C4-2B (cell line): ENCODE data around the gene HTT.

Experiments
- CTCF ChIP-seq: fragments of 450-650 bp; conservative IDR thresholded peaks from 2 replicates; pipeline ENCODE4 v1.5.1; 2017; ENCODE audit warnings: mild to moderate bottlenecking
- ZFX ChIP-seq: fragments of 450-650 bp; IDR thresholded peaks from 2 replicates; pipeline ENCODE4 v1.6.1; 2017

DNA sequence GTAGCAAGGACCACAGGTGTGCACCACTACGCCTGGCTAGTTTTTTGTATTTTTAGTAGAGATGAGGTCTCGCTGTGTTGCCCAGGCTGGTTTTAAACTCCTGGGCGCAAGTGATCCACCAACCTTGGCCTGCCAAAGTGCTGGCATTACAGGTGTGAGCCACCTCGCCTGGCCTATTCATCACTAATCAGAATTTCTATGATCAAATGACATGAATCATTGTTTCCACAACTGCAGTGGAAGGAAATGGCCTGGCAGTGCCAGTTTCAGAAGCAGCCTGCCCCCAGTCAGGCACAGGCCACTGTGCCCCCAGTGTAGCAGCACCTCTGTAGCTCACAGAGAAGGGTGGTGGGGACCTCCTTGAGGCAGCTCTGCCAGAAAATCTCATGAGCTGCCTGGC lies 108.5 kb downstream of the HTT start:
- TF ChIP-seq CTCF = no peak
- TF ChIP-seq ZFX = no peak
